SU-DHL-6 (cell line): ENCODE measurements around the gene PEAK3.

Experiments used
- H2AFZ ChIP-seq: fragments of 200-600 bp; sonication (generic); 2 replicates; pipeline ENCODE4 v1.6.1; 2014; ENCODE audit warnings: low read depth, mild to moderate bottlenecking, moderate library complexity, mixed read lengths, antibody characterized with exemption, low read length; ENCODE audit not compliant: severe bottlenecking
- H3F3A ChIP-seq: fragments of 200-600 bp; shearing (Covaris generic); 2 replicates; pipeline ENCODE4 v1.6.0; 2016; ENCODE audit warnings: antibody characterized with exemption, mild to moderate bottlenecking; ENCODE audit not compliant: insufficient read depth
- H3K27ac ChIP-seq: fragments of 200-600 bp; sonication (generic); 2 replicates; pipeline ENCODE4 v1.5.1; 2016; ENCODE audit warnings: low read depth, mild to moderate bottlenecking, low read length, moderate library complexity, mixed read lengths
- H3K27me3 ChIP-seq: fragments of 200-600 bp; sonication (generic), shearing (Covaris generic); 2 replicates; pipeline ENCODE4 v1.6.0; 2014; ENCODE audit warnings: mild to moderate bottlenecking, low read length
- H3K36me3 ChIP-seq: fragments of 200-600 bp; sonication (generic); 2 replicates; pipeline ENCODE4 v1.6.1; 2014; ENCODE audit warnings: mild to moderate bottlenecking, low read length, mixed read lengths
- H3K4me2 ChIP-seq: fragments of 300-600, 200-600 bp; shearing (Covaris generic), sonication (generic); 2 replicates; pipeline ENCODE4 v1.6.0; 2014; ENCODE audit warnings: low read length, low read depth, mild to moderate bottlenecking; ENCODE audit not compliant: poor library complexity, severe bottlenecking
- H3K4me3 ChIP-seq: fragments of 200-600 bp; sonication (generic); 2 replicates; pipeline ENCODE4 v1.5.1; 2014; ENCODE audit warnings: antibody characterized with exemption, low read length, mild to moderate bottlenecking, mixed read lengths; ENCODE audit not compliant: insufficient read depth, poor library complexity, severe bottlenecking
- H3K79me2 ChIP-seq: fragments of 200-600 bp; sonication (generic); 2 replicates; pipeline ENCODE4 v1.6.1; 2014; ENCODE audit warnings: mild to moderate bottlenecking, low read length, moderate library complexity; ENCODE audit not compliant: insufficient read depth
- H3K9ac ChIP-seq: fragments of 200-600 bp; sonication (generic); 2 replicates; pipeline ENCODE4 v1.7.0; 2014; ENCODE audit warnings: mild to moderate bottlenecking, low read length
- H3K9me2 ChIP-seq: fragments of 200-600 bp; sonication (generic); replicated peaks from 2 replicates; pipeline ENCODE4 v1.6.1; 2014; ENCODE audit warnings: low read length; ENCODE audit not compliant: insufficient read depth
- H3K9me3 ChIP-seq: fragments of 200-600 bp; sonication (generic); 2 replicates; pipeline ENCODE4 v1.6.1; 2014; ENCODE audit warnings: low read length, mixed read lengths; ENCODE audit not compliant: insufficient read depth
- H4K20me1 ChIP-seq: fragments of 200-600 bp; sonication (generic); 2 replicates; pipeline ENCODE4 v1.6.1; 2014; ENCODE audit warnings: low read depth, mild to moderate bottlenecking, antibody characterized with exemption, low read length, moderate library complexity, mixed read lengths
- EZH2phosphoT487 ChIP-seq: fragments of 200-600 bp; sonication (generic), shearing (Covaris generic); conservative IDR thresholded peaks from 2 replicates; pipeline ENCODE4 v1.6.1; 2018; ENCODE audit warnings: mild to moderate bottlenecking, antibody characterized with exemption, low read length, moderate library complexity, mixed read lengths
- TF ChIP-seq, protein P1 (sequence below): fragments of 200-600 bp; sonication (generic); IDR thresholded peaks from one replicate; pipeline ENCODE4 v1.5.1; 2017; ENCODE audit warnings: antibody characterized with exemption, mild to moderate bottlenecking, low read length, moderate library complexity; ENCODE audit not compliant: insufficient read depth, poor library complexity, severe bottlenecking

The PEAK3 gene

DNA sequence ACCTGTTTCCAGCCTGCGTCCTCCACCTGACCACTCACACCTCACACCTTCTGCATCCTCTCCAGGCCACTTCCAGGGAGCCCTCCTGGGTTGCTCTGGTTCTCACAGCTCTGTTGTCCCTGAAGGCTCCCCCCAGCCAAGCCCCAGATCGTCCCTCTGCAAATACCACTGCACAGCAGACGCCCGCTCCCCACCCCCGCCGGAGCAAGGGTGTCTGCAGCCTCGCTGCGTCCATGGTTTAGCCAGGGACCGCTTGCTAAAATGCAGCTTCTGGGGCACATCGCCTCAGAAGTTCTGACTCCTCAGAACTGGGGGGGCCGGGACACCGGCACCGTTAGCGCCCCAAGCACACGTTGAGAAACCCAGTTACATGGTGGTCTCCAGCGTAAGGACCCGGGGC is 25.0 kb upstream of the PEAK3 start:
- Histone ChIP-seq H3K4me2 (no peak overlapping the region), H3K9me2 (no peaks in the 10 kb centered on the region), H3F3A (no peaks in the 10 kb centered on the region), H2AFZ (no peak overlapping the region), H3K27ac (no peak overlapping the region), H3K36me3 (no peaks in the 10 kb centered on the region), H4K20me1 (no peaks in the 10 kb centered on the region), H3K9me3 (no peaks in the 10 kb centered on the region), H3K9ac (no peak overlapping the region), H3K27me3 (no peaks in the 10 kb centered on the region), H3K79me2 (no peaks in the 10 kb centered on the region), H3K4me3 (no peak overlapping the region)
- TF ChIP-seq EZH2phosphoT487: no peak

DNA sequence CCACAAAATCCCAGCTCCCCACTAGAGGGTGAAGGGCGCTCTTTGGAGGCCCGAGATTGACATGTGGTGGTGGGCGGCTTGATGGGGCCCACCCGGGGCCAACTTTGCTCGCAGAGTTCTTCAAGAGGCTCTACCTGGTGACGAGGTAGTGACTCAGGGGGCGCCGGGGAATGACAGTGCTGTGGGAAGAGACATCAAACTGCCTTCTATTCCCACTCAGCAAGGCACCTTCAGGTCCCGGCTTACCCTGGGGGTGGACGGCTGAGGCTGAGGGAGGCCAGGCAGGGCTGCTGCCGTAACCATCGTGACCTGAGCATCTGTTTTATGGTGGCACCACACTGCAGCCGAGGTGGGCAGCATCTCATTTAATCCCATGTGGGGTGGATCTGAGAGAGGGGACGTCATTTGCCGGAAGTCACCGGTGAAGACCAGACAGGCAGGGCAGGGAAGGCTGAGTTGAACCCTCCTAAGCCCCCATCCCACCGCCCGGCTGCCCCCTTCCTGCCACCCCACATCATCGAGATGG is 24.4 kb upstream of the PEAK3 start:
- no peaks in the 10 kb centered on the region for H4K20me1 ChIP-seq
- TF ChIP-seq, protein P1, sequence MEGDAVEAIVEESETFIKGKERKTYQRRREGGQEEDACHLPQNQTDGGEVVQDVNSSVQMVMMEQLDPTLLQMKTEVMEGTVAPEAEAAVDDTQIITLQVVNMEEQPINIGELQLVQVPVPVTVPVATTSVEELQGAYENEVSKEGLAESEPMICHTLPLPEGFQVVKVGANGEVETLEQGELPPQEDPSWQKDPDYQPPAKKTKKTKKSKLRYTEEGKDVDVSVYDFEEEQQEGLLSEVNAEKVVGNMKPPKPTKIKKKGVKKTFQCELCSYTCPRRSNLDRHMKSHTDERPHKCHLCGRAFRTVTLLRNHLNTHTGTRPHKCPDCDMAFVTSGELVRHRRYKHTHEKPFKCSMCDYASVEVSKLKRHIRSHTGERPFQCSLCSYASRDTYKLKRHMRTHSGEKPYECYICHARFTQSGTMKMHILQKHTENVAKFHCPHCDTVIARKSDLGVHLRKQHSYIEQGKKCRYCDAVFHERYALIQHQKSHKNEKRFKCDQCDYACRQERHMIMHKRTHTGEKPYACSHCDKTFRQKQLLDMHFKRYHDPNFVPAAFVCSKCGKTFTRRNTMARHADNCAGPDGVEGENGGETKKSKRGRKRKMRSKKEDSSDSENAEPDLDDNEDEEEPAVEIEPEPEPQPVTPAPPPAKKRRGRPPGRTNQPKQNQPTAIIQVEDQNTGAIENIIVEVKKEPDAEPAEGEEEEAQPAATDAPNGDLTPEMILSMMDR: no peak
- TF ChIP-seq EZH2phosphoT487: no peak
- no peaks in the 10 kb centered on the region for H3K36me3 ChIP-seq
- H3K79me2 ChIP-seq: no peaks in the 10 kb centered on the region
- no peaks in the 10 kb centered on the region for H3K9me2 ChIP-seq
- no peak overlapping the region for H2AFZ ChIP-seq
- no peak overlapping the region for H3K4me2 ChIP-seq
- H3K9ac ChIP-seq: no peak overlapping the region
- no peak overlapping the region for H3K4me3 ChIP-seq
- H3K27me3 ChIP-seq: no peaks in the 10 kb centered on the region
- no peaks in the 10 kb centered on the region for H3F3A ChIP-seq
- no peaks in the 10 kb centered on the region for H3K9me3 ChIP-seq
- H3K27ac ChIP-seq: no peak overlapping the region

DNA sequence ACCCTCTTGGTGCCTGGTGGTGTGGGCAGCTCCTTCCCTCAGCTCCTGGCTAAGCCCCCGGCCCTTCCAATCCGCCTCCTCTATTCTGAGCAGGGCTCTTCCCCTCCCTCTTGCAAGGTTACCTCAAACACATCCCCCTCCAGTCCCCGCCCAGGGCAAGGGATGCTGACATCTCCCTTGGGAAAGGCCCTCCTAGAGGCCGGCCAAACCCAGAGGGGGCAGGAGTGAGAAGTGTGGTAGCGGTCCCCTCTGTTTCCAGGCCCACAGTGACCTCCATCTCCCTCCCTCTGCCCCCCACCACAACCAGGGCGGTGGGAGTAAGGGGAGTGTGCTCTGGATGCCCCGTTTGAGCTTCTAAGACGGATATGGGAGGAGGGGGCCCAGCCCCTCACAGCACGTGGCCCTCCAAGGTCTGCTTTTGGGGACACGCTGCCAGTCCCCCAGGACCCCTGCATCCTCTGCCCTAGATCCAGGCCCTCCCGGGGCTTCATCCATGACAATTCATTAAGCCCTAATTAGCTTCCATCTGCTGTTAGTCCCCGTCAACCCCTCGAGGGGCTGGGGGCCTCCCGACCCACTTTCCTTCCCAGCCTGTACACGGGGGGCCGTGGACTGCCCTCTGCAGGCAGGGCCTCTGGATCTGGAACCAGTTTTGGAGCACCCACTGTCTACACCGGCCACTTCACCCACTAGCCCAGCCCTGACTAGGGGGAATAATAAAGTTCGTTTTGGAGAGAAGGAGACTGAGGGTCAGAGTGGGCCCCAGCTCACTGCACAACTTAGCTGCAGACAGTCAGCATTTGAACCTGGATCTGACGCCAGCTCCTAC is 23.7 kb upstream of the PEAK3 start:
- Histone ChIP-seq H4K20me1 (no peaks in the 10 kb centered on the region), H3K79me2 (no peaks in the 10 kb centered on the region), H2AFZ (no peak overlapping the region), H3K9ac (no peak overlapping the region), H3F3A (no peaks in the 10 kb centered on the region), H3K9me3 (no peaks in the 10 kb centered on the region), H3K27ac (no peak overlapping the region), H3K36me3 (no peaks in the 10 kb centered on the region), H3K9me2 (no peaks in the 10 kb centered on the region), H3K4me3 (no peak overlapping the region), H3K27me3 (no peaks in the 10 kb centered on the region), H3K4me2 (no peak overlapping the region)
- TF ChIP-seq, protein P1: no peak
- no peak for TF ChIP-seq EZH2phosphoT487

DNA sequence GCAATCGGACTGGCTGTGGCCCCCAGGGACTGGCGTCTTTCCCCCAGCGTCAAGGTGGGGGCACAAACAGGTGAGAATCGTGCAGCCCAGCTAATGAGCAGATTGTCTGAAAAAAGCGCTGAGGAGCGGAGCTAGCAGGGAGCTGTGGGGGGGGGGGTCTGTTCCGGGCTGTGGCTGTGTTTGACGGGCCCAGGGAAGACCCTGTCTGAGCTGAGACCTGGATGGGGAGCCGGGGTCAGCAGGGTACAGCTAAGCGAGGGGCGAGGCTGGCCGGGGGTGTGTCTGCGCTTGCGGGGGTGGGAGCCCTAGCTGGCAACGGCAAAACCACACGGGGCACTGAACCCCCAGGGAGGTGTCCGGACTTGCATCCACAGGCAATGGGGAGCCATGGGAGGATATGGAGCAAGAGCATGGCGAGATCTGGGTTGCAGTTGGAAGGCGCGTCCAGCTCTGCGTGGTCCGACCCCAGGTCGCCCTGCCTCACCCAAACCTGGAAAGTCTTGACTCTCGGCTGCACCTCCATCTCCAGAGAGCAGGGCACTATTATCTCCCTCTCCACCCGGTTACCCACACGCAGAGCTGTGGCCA is 21.3 kb upstream of the PEAK3 start:
- no peaks in the 10 kb centered on the region for H3F3A ChIP-seq
- no peaks in the 10 kb centered on the region for H3K9me2 ChIP-seq
- no peak overlapping the region for H2AFZ ChIP-seq
- H3K27ac ChIP-seq: no peak overlapping the region
- no peaks in the 10 kb centered on the region for H3K27me3 ChIP-seq
- no peaks in the 10 kb centered on the region for H3K79me2 ChIP-seq
- H4K20me1 ChIP-seq: no peaks in the 10 kb centered on the region
- H3K4me3 ChIP-seq: no peak overlapping the region
- no peaks in the 10 kb centered on the region for H3K9me3 ChIP-seq
- no peak for TF ChIP-seq EZH2phosphoT487
- TF ChIP-seq, protein P1: no peak
- no peak overlapping the region for H3K4me2 ChIP-seq
- no peaks in the 10 kb centered on the region for H3K36me3 ChIP-seq
- no peak overlapping the region for H3K9ac ChIP-seq
